Measurements from ENCODE around the gene GOLGA6L6.
"Not testable (repeated sequence)": the region's sequence is repeated elsewhere in the genome, so short reads cannot be mapped to it uniquely, and the experiment has no call there.

DNA sequence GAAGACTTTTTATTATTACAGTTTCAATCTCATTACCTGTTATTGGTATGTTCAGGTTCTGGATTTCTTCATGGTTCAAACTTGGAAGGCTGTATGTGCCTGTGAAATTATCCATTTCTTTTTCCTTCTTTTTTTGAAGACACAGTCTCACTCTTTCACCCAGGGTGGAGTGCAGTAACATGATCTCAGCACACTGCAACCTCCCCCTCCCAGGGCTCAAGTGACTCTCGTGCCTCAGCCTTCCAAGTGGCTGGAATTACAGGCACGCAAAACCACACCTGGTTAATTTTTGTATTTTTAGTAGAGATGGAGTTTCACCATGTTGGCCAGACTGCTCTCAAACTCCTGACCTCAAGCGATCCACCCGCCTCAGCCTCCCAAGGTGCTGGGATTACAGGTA, 52.3 kb downstream of the GOLGA6L6 start:
- TF ChIP-seq CTCF (IDR thresholded peaks at IDR 0.05; ENCODE audit: insufficient read depth, low read depth, low read length); EZH2 (IDR thresholded peaks at IDR 0.05; ENCODE audit: insufficient read depth, low read length): not testable (repeated sequence)

All from astrocyte (in vitro differentiated cells and primary cell).